Measurements from ENCODE around the gene POGLUT2.

The POGLUT2 gene

GRCh38 chr13:102798581-102799425 is at the start of gene POGLUT2, which contains the start of gene BIVM:
POGLUT2 (minus strand) TSS chr13:102798976; CDS start chr13:102798670, 306 bp downstream.
BIVM (plus strand) TSS chr13:102799119; CDS start chr13:102807268, 8,149 bp downstream.
- DNase-seq (ENCODE audit: low read depth), result peak; percentile 94
- H3K4me3 ChIP-seq (ENCODE audit: control insufficient read depth, low read depth, low read length), result peak within 1 kb of the TSS; percentile 91
- TF ChIP-seq CTCF (conservative IDR thresholded peaks at IDR 0.05; ENCODE audit: control insufficient read depth, insufficient read depth, low read depth, low read length), result no peak

GRCh38 chr13:102847272-102848234 is 48.8 kb upstream of the POGLUT2 start:
- peak overlapping the region; percentile 90 for H3K4me3 ChIP-seq (ENCODE audit: control insufficient read depth, low read depth, low read length)
- peak; percentile 74 for TF ChIP-seq CTCF (conservative IDR thresholded peaks at IDR 0.05; ENCODE audit: control insufficient read depth, insufficient read depth, low read depth, low read length)
- peak; percentile 74 for DNase-seq (ENCODE audit: low read depth)

- TF ChIP-seq CTCF (conservative IDR thresholded peaks at IDR 0.05; ENCODE audit: control insufficient read depth, insufficient read depth, low read depth, low read length), result no peak
Observed at GRCh38 chr13:102846261-102847015, 47.7 kb upstream of the POGLUT2 start.

GRCh38 chr13:102845630-102846260 is 47.0 kb upstream of the POGLUT2 start, which contains the start of gene ERCC5:
ERCC5 (plus strand) TSS chr13:102846032; CDS start chr13:102846267, 235 bp downstream.
- peak within 1 kb of the TSS; percentile 90 for H3K4me3 ChIP-seq (ENCODE audit: control insufficient read depth, low read depth, low read length)
- DNase-seq (ENCODE audit: low read depth), result peak; percentile 95
- TF ChIP-seq CTCF (conservative IDR thresholded peaks at IDR 0.05; ENCODE audit: control insufficient read depth, insufficient read depth, low read depth, low read length), result no peak

More at GRCh38 chr13:102846261-102847015, 47.7 kb upstream of the POGLUT2 start:
- DNase-seq (ENCODE audit: low read depth), result peak; percentile 51
- H3K4me3 ChIP-seq (ENCODE audit: control insufficient read depth, low read depth, low read length), result peak overlapping the region; percentile 90

- peak overlapping the region; percentile 90 for H3K4me3 ChIP-seq (ENCODE audit: control insufficient read depth, low read depth, low read length)
- no peak for TF ChIP-seq CTCF (conservative IDR thresholded peaks at IDR 0.05; ENCODE audit: control insufficient read depth, insufficient read depth, low read depth, low read length)
- no peak for DNase-seq (ENCODE audit: low read depth)
Observed at GRCh38 chr13:102845289-102845629, 46.5 kb upstream of the POGLUT2 start.

Measured in fibroblast of mammary gland (primary cell).